ENCODE results near the gene RALGPS1.

RALGPS1 gene

DNA sequence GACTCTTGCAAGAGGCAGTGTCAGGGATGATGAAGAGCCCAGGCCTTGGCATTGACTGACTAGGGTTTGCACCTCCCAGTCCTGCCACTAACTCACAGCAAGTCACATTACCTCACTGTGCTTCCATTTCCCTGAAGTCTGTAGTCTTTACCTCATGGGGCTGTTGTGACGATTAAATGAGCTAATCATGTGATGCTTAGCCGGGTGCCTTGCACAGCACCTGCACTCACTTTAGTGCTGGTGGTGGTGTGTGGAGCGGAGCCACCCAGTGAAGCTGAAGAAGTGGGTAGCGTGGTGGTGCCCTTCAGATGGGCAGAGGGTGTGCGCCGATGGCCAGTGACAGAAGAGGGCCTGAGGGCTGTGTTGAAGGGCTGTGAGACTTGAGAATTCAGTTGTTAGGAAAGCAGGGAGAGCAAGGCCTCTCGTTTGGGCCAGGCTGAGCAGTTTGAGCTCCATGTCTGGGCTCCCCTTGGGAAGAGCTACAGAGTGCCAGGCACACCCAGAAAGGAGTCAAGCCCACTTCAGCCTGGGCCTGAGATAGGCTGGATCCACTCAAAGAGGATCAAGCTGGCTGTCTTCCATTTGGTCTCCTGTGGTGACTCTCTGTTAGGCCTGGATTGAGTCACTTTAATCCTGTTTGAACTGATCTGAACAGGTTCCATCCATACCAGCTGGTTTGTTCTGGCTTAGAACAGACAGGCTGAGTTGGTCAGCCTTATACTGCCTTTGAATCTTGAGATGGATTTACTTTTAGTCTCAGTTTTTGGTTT lies 42.5 kb downstream of the RALGPS1 start:
- Histone ChIP-seq H3K4me1 (ENCODE audit: control insufficient read depth, low read length) (no peaks in the 10 kb centered on the region), H3K27me3 (ENCODE audit: control insufficient read depth, low read length) (no peaks in the 10 kb centered on the region), H3K9me3 (ENCODE audit: control insufficient read depth, insufficient read depth, low read length) (no peaks in the 10 kb centered on the region), H3F3A (ENCODE audit: control insufficient read depth, insufficient read depth) (no peaks in the 10 kb centered on the region), H3K79me2 (ENCODE audit: control insufficient read depth, low read length) (no peaks in the 10 kb centered on the region), H3K36me3 (ENCODE audit: control insufficient read depth, low read length) (no peaks in the 10 kb centered on the region), H3K4me2 (ENCODE audit: low read length) (no peak overlapping the region), H3K4me3 (ENCODE audit: low read length) (no peak overlapping the region), H3K9me2 (replicated peaks; ENCODE audit: control insufficient read depth, low read length) (no peaks in the 10 kb centered on the region), H3K27ac (ENCODE audit: low read depth, low read length) (no peak overlapping the region), H4K20me1 (ENCODE audit: control insufficient read depth, insufficient read depth, low read depth, low read length) (no peaks in the 10 kb centered on the region; the same call in 1 of the 2 replicates)
- TF ChIP-seq, protein P1, sequence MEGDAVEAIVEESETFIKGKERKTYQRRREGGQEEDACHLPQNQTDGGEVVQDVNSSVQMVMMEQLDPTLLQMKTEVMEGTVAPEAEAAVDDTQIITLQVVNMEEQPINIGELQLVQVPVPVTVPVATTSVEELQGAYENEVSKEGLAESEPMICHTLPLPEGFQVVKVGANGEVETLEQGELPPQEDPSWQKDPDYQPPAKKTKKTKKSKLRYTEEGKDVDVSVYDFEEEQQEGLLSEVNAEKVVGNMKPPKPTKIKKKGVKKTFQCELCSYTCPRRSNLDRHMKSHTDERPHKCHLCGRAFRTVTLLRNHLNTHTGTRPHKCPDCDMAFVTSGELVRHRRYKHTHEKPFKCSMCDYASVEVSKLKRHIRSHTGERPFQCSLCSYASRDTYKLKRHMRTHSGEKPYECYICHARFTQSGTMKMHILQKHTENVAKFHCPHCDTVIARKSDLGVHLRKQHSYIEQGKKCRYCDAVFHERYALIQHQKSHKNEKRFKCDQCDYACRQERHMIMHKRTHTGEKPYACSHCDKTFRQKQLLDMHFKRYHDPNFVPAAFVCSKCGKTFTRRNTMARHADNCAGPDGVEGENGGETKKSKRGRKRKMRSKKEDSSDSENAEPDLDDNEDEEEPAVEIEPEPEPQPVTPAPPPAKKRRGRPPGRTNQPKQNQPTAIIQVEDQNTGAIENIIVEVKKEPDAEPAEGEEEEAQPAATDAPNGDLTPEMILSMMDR (IDR thresholded peaks at IDR 0.05; ENCODE audit: low read depth, low read length, poor library complexity, severe bottlenecking), result no peak
- TF ChIP-seq EZH2phosphoT487 (IDR thresholded peaks at IDR 0.05; ENCODE audit: borderline replicate concordance, low read length), result no peak

DNA sequence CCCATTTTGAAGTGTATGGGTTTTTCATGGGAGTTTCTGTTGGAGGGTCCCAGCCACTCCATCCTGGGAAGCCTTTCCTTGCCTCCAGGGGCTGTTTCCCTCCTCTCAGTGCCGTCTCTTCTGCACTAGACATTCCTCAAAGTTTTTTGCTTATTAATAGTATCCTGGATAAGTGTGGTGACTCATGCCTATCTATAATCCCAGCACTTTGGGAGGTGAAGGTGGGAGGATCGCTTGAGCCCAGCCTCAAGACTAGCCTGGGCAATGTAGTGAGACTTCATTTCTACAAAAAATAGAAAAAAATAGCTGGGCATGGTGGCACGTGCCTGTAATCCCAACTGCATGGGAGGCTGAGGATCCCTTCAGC lies 43.1 kb downstream of the RALGPS1 start:
- no peaks in the 10 kb centered on the region for H4K20me1 ChIP-seq (ENCODE audit: control insufficient read depth, insufficient read depth, low read depth, low read length)
- no peaks in the 10 kb centered on the region for H3K4me1 ChIP-seq (ENCODE audit: control insufficient read depth, low read length)
- no peak overlapping the region for H3K27ac ChIP-seq (ENCODE audit: low read depth, low read length)
- H3K36me3 ChIP-seq (ENCODE audit: control insufficient read depth, low read length), result no peaks in the 10 kb centered on the region
- no peaks in the 10 kb centered on the region for H3K79me2 ChIP-seq (ENCODE audit: control insufficient read depth, low read length)
- no peaks in the 10 kb centered on the region for H3K27me3 ChIP-seq (ENCODE audit: control insufficient read depth, low read length)
- no peak overlapping the region for H3K4me2 ChIP-seq (ENCODE audit: low read length)
- H3F3A ChIP-seq (ENCODE audit: control insufficient read depth, insufficient read depth), result no peaks in the 10 kb centered on the region
- H3K4me3 ChIP-seq (ENCODE audit: low read length), result no peak overlapping the region
- no peaks in the 10 kb centered on the region for H3K9me2 ChIP-seq (replicated peaks; ENCODE audit: control insufficient read depth, low read length)
- H3K9me3 ChIP-seq (ENCODE audit: control insufficient read depth, insufficient read depth, low read length), result no peaks in the 10 kb centered on the region
- TF ChIP-seq, protein P1 (IDR thresholded peaks at IDR 0.05; ENCODE audit: low read depth, low read length, poor library complexity, severe bottlenecking), result no peak
- TF ChIP-seq EZH2phosphoT487 (IDR thresholded peaks at IDR 0.05; ENCODE audit: borderline replicate concordance, low read length), result no peak

DNA sequence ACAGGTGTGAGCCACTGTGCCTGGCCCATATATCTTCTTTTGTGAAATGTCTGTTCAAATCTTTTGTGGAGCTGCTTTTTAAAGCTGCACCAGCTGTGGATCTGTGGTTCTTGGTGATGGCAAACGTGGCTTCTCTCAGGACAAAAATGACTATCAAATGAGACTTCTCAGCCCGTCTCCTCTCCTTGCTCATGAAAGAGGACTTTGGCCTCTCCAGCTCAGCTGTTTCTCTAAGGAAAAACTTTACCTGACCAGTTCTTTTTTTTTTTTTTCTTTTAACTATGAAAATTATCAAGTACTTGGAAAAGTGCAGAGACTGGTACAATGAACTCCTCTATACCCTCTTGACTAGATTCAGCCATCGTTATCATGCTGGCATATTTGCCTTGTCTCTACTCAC lies 44.8 kb downstream of the RALGPS1 start:
- Histone ChIP-seq H3F3A (ENCODE audit: control insufficient read depth, insufficient read depth) (no peaks in the 10 kb centered on the region), H3K4me2 (ENCODE audit: low read length) (no peak overlapping the region), H3K27ac (ENCODE audit: low read depth, low read length) (no peak overlapping the region), H3K4me3 (ENCODE audit: low read length) (no peak overlapping the region), H3K27me3 (ENCODE audit: control insufficient read depth, low read length) (no peaks in the 10 kb centered on the region), H3K4me1 (ENCODE audit: control insufficient read depth, low read length) (no peaks in the 10 kb centered on the region), H3K79me2 (ENCODE audit: control insufficient read depth, low read length) (no peaks in the 10 kb centered on the region), H4K20me1 (ENCODE audit: control insufficient read depth, insufficient read depth, low read depth, low read length) (no peaks in the 10 kb centered on the region), H3K36me3 (ENCODE audit: control insufficient read depth, low read length) (no peaks in the 10 kb centered on the region), H3K9me3 (ENCODE audit: control insufficient read depth, insufficient read depth, low read length) (no peaks in the 10 kb centered on the region), H3K9me2 (replicated peaks; ENCODE audit: control insufficient read depth, low read length) (no peaks in the 10 kb centered on the region)
- no peak for TF ChIP-seq EZH2phosphoT487 (IDR thresholded peaks at IDR 0.05; ENCODE audit: borderline replicate concordance, low read length)
- TF ChIP-seq, protein P1 (IDR thresholded peaks at IDR 0.05; ENCODE audit: low read depth, low read length, poor library complexity, severe bottlenecking), result no peak

All from DOHH2 (cell line).